ENCODE data around the gene SNAP29.

SNAP29 gene

GRCh38 chr22:20940186-20940651 lies 81.4 kb downstream of the SNAP29 start:
- no peak overlapping the region for H3K4me2 ChIP-seq (ENCODE audit: low read length)
- H2AFZ ChIP-seq: no peak overlapping the region
- H3K27ac ChIP-seq: no peak overlapping the region
- no peak for TF ChIP-seq CTCF (IDR thresholded peaks at IDR 0.05)
- no peak overlapping the region for H3K9ac ChIP-seq
- H3K27me3 ChIP-seq (ENCODE audit: control insufficient read depth, insufficient read depth, low read length): no peaks in the 10 kb centered on the region
- no peaks in the 10 kb centered on the region for H3K9me3 ChIP-seq (ENCODE audit: control insufficient read depth, low read length)
- H3K79me2 ChIP-seq: peaks cover 41% of the 10 kb centered on the region
- H3K36me3 ChIP-seq (ENCODE audit: control insufficient read depth, insufficient read depth, low read length): no peaks in the 10 kb centered on the region
- peaks cover 2% of the 10 kb centered on the region for H3K4me1 ChIP-seq
- no peak overlapping the region for H3K4me3 ChIP-seq (ENCODE audit: low read depth, low read length)

All from parathyroid adenoma (tissue), 2 donors.